Fibroblast of mammary gland (primary cell): ENCODE measurements around the gene PRKN.

Experiments used
- DNase-seq: peaks from one replicate; pipeline ENCODE4 v3.0.0-alpha.2; 2010; ENCODE audit warnings: low read depth
- H3K4me3 ChIP-seq: 2 replicates; pipeline ENCODE4 v1.5.1; 2011; ENCODE audit warnings: low read depth, mild to moderate bottlenecking, low read length, moderate library complexity; ENCODE audit not compliant: control insufficient read depth
- CTCF ChIP-seq: conservative IDR thresholded peaks from 2 replicates; pipeline ENCODE4 v1.5.1; 2011; ENCODE audit warnings: low read depth, low read length, inconsistent platforms; ENCODE audit not compliant: control insufficient read depth, insufficient read depth

The PRKN gene

GRCh38 chr6:161976553-161976952, 751.0 kb downstream of the PRKN start:
- DNase-seq: no peak
- no peak overlapping the region for H3K4me3 ChIP-seq
- TF ChIP-seq CTCF: no peak

- no peak overlapping the region for H3K4me3 ChIP-seq
- no peak for TF ChIP-seq CTCF
- no peak for DNase-seq
These were observed 754.5 kb downstream of the PRKN start for GRCh38 chr6:161973064-161973463.

- no peak overlapping the region for H3K4me3 ChIP-seq
- DNase-seq: no peak
- TF ChIP-seq CTCF: no peak
These were observed 756.5 kb downstream of the PRKN start for GRCh38 chr6:161971043-161971442.

- no peak for TF ChIP-seq CTCF
- DNase-seq: no peak
- no peak overlapping the region for H3K4me3 ChIP-seq
These were observed 763.8 kb downstream of the PRKN start for GRCh38 chr6:161963634-161964234.

- no peak for DNase-seq
- TF ChIP-seq CTCF: no peak
- H3K4me3 ChIP-seq: no peak overlapping the region
These were observed 764.4 kb downstream of the PRKN start for GRCh38 chr6:161963181-161963580.

- H3K4me3 ChIP-seq: no peak overlapping the region
- no peak for DNase-seq
- no peak for TF ChIP-seq CTCF
These were observed 765.8 kb downstream of the PRKN start for GRCh38 chr6:161961796-161962195.

GRCh38 chr6:161961046-161961445, 766.5 kb downstream of the PRKN start:
- no peak for TF ChIP-seq CTCF
- no peak for DNase-seq
- H3K4me3 ChIP-seq: no peak overlapping the region
